Transverse colon (tissue), 4 donors: ENCODE data around the gene CHN1. TPM values are rescaled to one million over a fixed set of nuclear protein-coding genes. Genes with fewer than 3 reads are reported as not detected.

ENCODE experiments used
- DNase-seq: peaks from one replicate; pipeline ENCODE4 v3.0.0-alpha.2; 2019
- H3K27ac ChIP-seq, 4 donors: fragments of 200-600 bp; sonication (generic); 2 replicates each; pipeline ENCODE4 v1.5.1; 2016 to 2018; ENCODE audit warnings: inconsistent platforms in 4 of 4
- H3K27me3 ChIP-seq: fragments of 200-600 bp; sonication (generic); 2 replicates; pipeline ENCODE4 v1.5.1; 2017; ENCODE audit warnings: inconsistent platforms
- H3K36me3 ChIP-seq, 4 donors: fragments of 200-600 bp; sonication (generic); 2 replicates each; pipeline ENCODE4 v1.5.1; 2017 to 2019; ENCODE audit warnings: inconsistent platforms in 4 of 4
- H3K4me1 ChIP-seq, 4 donors: fragments of 200-600 bp; sonication (generic); 2 replicates each; pipeline ENCODE4 v1.5.1; 2017 to 2020; ENCODE audit warnings: inconsistent platforms in 4 of 4
- H3K4me3 ChIP-seq, 4 donors: fragments of 200-600 bp; sonication (generic); 1 replicate in 1 of 4; 2 replicates in 3 of 4; pipeline versions ENCODE4 v1.5.1 to v1.6.1; 2017 to 2019; ENCODE audit warnings: inconsistent platforms in 4 of 4
- H3K9me3 ChIP-seq, 2 donors: fragments of 200-600 bp; sonication (generic); 2 replicates each; pipeline ENCODE4 v1.5.1; 2017 to 2019; ENCODE audit warnings: inconsistent platforms in 2 of 2
- CTCF ChIP-seq, 5 experiments: fragments of 200-600 bp in 3 of 5; fragments of 450-650 bp in 2 of 5; sonication (generic) in 3 of 5; IDR thresholded peaks; 1 replicate in 2 of 5; 2 replicates in 3 of 5; pipeline ENCODE4 v1.5.1; 2016 to 2017; ENCODE audit warnings: antibody characterized with exemption in 5 of 5, inconsistent platforms in 3 of 5, mild to moderate bottlenecking in 2 of 5, moderate library complexity in 1 of 5
- EP300 ChIP-seq: sonication (generic); formaldehyde crosslinking; IDR thresholded peaks from one replicate; pipeline ENCODE4 v1.6.1; 2017; ENCODE audit warnings: antibody characterized with exemption, low read depth
- POLR2A ChIP-seq: fragments of 450-650 bp; IDR thresholded peaks from one replicate; pipeline ENCODE4 v1.6.1; 2016; ENCODE audit warnings: antibody characterized with exemption, mild to moderate bottlenecking, moderate library complexity
- POLR2AphosphoS5 ChIP-seq, 3 donors: sonication (generic); formaldehyde crosslinking; IDR thresholded peaks; one replicate each; pipeline ENCODE4 v1.6.1; 2016; ENCODE audit warnings: antibody characterized with exemption in 3 of 3
- WGBS, 2 donors: methylation state at CpG; one replicate each; pipeline ENCODE4 v1.1.5; 2018; ENCODE audit warnings: low coverage in 1 of 2; 5-methylcytosine and 5-hydroxymethylcytosine counted together
- in situ Hi-C, 4 donors: fragments of 200-750 bp; cut with MboI; loops; one replicate each; pipeline versions ENCODE4 v1.15.0 to v1.15.1; 2017; ENCODE audit warnings: low sequenced_read_pairs in 3 of 4, low pct_ligation_motif_present in 1 of 4, low pct_unique_long_range_greater_than_20kb in 1 of 4
- intact Hi-C: fragments of 100-400 bp; cut with DNase I; formaldehyde crosslinking; loops from one replicate; pipeline ENCODE4 v1.15.1; 2023; ENCODE audit warnings: low total_unique reads
- total RNA-seq, 4 donors: library from RNA; depleted of rRNA; stranded (reverse); fragments of >200 nt; gene quantifications; one replicate each; pipeline ENCODE4 v1.1.0, GENCODE V29; 2016

CHN1 gene
- total RNA-seq, 4 donors from 2014 or later, result 1.6 to 3.2 (median 3.0) TPM; not detected in 1

GRCh38 chr2:175017618-175018414 is 12.6 kb upstream of the CHN1 start:
- intact Hi-C loops (no loop called here), in situ Hi-C loops (no loop called here)
- H3K4me3 ChIP-seq, result no peak overlapping the region
- H3K4me1 ChIP-seq, result no peaks in the 10 kb centered on the region
- TF ChIP-seq CTCF (IDR thresholded peaks at IDR 0.05) (no peak), EP300 (no peak), POLR2AphosphoS5 (IDR thresholded peaks at IDR 0.05) (no peak), POLR2A (no peak)
- no peaks in the 10 kb centered on the region for H3K36me3 ChIP-seq
- H3K9me3 ChIP-seq, result no peaks in the 10 kb centered on the region
- no peaks in the 10 kb centered on the region for H3K27me3 ChIP-seq
- DNase-seq, result no peak
- WGBS, 2 donors, result 82 to 93% methylated on average over 2 to 5 of the region's 5 CpGs
- H3K27ac ChIP-seq, result no peak overlapping the region

DNA sequence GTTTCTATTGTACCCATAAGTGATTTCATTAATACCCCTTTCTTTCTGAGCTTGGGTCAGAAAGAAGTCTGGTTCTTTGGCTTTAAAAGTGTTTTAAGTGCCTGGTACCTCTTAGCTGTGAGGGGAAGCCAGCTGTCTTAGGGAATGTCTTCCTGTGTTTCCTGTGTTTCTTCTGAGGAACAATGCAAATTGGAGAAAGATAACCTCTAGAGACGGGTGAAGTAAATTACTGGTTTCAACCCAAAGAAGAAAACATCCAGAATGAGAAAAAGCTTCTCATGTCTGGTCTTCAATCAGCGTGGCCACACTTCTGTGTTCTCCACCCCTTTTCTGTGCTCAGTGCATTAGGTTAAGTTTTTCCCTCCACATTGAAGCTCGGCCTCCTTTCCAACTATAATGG is 10.2 kb upstream of the CHN1 start:
- no peaks in the 10 kb centered on the region for H3K4me1 ChIP-seq
- H3K27me3 ChIP-seq, result no peaks in the 10 kb centered on the region
- in situ Hi-C loops, result no loop called here
- no peak for DNase-seq
- no peaks in the 10 kb centered on the region for H3K9me3 ChIP-seq
- H3K27ac ChIP-seq, result no peak overlapping the region
- H3K4me3 ChIP-seq, result no peak overlapping the region
- intact Hi-C loops, result no loop called here
- TF ChIP-seq POLR2A (no peak), EP300 (no peak), POLR2AphosphoS5 (IDR thresholded peaks at IDR 0.05) (no peak), CTCF (IDR thresholded peaks at IDR 0.05) (no peak)
- H3K36me3 ChIP-seq, result no peaks in the 10 kb centered on the region
- 33 to 85% methylated on average over 2 to 3 of the region's 3 CpGs for WGBS, 2 donors

DNA sequence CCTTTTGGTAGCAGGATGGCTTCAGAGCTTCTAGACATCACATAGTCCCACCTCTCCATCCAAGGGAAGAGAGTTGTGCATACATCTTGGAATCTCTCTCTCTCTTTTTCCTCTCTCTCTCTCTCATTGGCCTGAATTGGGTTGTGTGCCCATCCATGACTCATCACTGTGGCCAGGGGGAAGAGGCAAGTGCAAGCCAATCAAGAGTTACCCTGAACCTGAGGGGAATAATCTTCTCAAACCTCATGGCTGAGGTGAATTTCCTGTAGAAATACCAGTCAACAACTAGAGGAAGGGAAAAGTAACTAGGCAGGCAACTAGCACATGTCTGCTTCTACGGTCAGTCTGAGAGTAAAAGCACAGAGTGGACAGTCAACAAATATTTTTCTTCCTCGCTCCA is 7.3 kb upstream of the CHN1 start:
- Histone ChIP-seq H3K27ac (no peak overlapping the region), H3K27me3 (peaks cover 6% of the 10 kb centered on the region), H3K4me3 (no peak overlapping the region), H3K9me3 (no peaks in the 10 kb centered on the region), H3K4me1 (no peaks in the 10 kb centered on the region), H3K36me3 (no peaks in the 10 kb centered on the region)
- no peak for TF ChIP-seq EP300
- no peak for TF ChIP-seq CTCF (IDR thresholded peaks at IDR 0.05)
- no peak for TF ChIP-seq POLR2AphosphoS5 (IDR thresholded peaks at IDR 0.05)
- TF ChIP-seq POLR2A, result no peak
- 93% methylated on average over 2 of the region's 2 CpGs; no CpG with 5 or more reads in 1 of the 2 donors for WGBS, 2 donors
- intact Hi-C loops (no loop called here), in situ Hi-C loops (no loop called here)
- DNase-seq, result no peak

DNA sequence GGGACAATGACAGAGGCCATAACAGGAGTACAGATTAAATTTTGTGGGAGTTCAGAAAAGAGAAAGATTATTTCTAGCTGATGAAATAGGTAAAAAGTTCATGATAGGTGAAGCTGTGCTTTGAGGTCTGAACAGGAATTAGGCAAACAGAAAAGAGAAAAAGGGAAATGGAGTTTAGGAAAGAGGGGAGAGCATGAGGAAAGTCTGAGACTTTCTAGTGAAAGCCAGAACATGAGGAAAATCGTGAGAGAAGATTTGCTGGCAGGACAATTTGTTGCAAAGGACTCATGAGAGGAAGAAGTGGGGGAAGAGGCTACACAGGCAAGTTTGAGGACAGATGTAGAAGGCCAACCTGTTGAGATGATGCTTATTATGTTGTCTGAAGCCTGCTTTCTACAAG is 6.3 kb upstream of the CHN1 start:
- in situ Hi-C loops (no loop called here), intact Hi-C loops (no loop called here)
- Histone ChIP-seq H3K36me3 (no peaks in the 10 kb centered on the region), H3K9me3 (no peaks in the 10 kb centered on the region), H3K4me3 (no peak overlapping the region), H3K27ac (no peak overlapping the region), H3K27me3 (peaks cover 16% of the 10 kb centered on the region), H3K4me1 (no peaks in the 10 kb centered on the region)
- TF ChIP-seq POLR2A, result no peak
- no peak for TF ChIP-seq CTCF (IDR thresholded peaks at IDR 0.05)
- no peak for TF ChIP-seq EP300
- no peak for DNase-seq
- WGBS, 2 donors, result 50 to 78% methylated on average over 1 of the region's 1 CpG
